Upper lobe of left lung (tissue), 6 donors: Measurements from ENCODE around the gene SRRM4. TPM values are rescaled to one million over a fixed set of nuclear protein-coding genes. Genes with fewer than 3 reads are reported as not detected.

ENCODE experiments used
- ATAC-seq, 2 donors: fragments of 200-7000 bp; cut with Tn5 transposase; one replicate each; pipeline ENCODE4 v1.9.1; 2022; ENCODE audit warnings: mild to moderate bottlenecking in 2 of 2, moderate library complexity in 2 of 2; ENCODE audit not compliant: low FRiP score in 2 of 2
- DNase-seq, 2 donors: peaks; one replicate each; pipeline ENCODE4 v3.0.0-alpha.2; 2019 to 2020
- H3K27ac ChIP-seq, 4 donors: fragments of 200-600 bp; sonication (generic); one replicate each; pipeline ENCODE4 v1.5.1; 2016 to 2019
- H3K27me3 ChIP-seq, 4 donors: fragments of 200-600 bp; sonication (generic); one replicate each; pipeline ENCODE4 v1.5.1; 2017 to 2019
- H3K36me3 ChIP-seq, 4 donors: fragments of 200-600 bp; sonication (generic); one replicate each; pipeline ENCODE4 v1.5.1; 2016 to 2019
- H3K4me1 ChIP-seq, 4 donors: fragments of 200-600 bp; sonication (generic); one replicate each; pipeline ENCODE4 v1.5.1; 2018 to 2019
- H3K4me3 ChIP-seq, 4 donors: fragments of 200-600 bp; sonication (generic); one replicate each; pipeline ENCODE4 v1.5.1; 2017 to 2019; ENCODE audit warnings: mild to moderate bottlenecking in 2 of 4, moderate library complexity in 1 of 4
- H3K9me3 ChIP-seq, 4 donors: fragments of 200-600 bp; sonication (generic); one replicate each; pipeline ENCODE4 v1.5.1; 2018 to 2019
- CTCF ChIP-seq, 6 experiments: fragments of 450-650 bp in 4 of 6; fragments of 200-600 bp in 2 of 6; sonication (generic) in 2 of 6; IDR thresholded peaks; one replicate each; pipeline ENCODE4 v1.5.1; 2016 to 2019; ENCODE audit warnings: antibody characterized with exemption in 6 of 6
- EP300 ChIP-seq, 4 donors: sonication (generic); formaldehyde crosslinking; IDR thresholded peaks; one replicate each; pipeline ENCODE4 v1.5.1; 2017; ENCODE audit warnings: antibody characterized with exemption in 4 of 4, control low read depth in 2 of 4
- POLR2A ChIP-seq, 4 donors: fragments of 450-650 bp; IDR thresholded peaks; one replicate each; pipeline ENCODE4 v1.5.1; 2016 to 2017; ENCODE audit warnings: antibody characterized with exemption in 4 of 4, mild to moderate bottlenecking in 2 of 4
- POLR2AphosphoS5 ChIP-seq, 2 donors: sonication (generic); formaldehyde crosslinking; IDR thresholded peaks; one replicate each; pipeline ENCODE4 v1.5.1; 2017; ENCODE audit warnings: antibody characterized with exemption in 2 of 2
- WGBS, 2 donors: methylation state at CpG; one replicate each; pipeline ENCODE4 v1.1.5; 2017 to 2018; 5-methylcytosine and 5-hydroxymethylcytosine counted together
- total RNA-seq, 6 donors: library from RNA; depleted of rRNA in 4 of 6; stranded (reverse); fragments of >200 nt in 4 of 6; gene quantifications; one replicate each; pipeline versions ENCODE4 v1.1.0 to v1.2.1, GENCODE V29; 2016 to 2021
- donor health status: DM: no; HTN: no; CAD: no; lungs with moderate emphysema.
- donor health status: DM: no; HTN: yes; CAD: no; lungs with severe emphysema.

Gene SRRM4
- total RNA-seq, 6 donors from 2014 or later = under 0.01 to 0.33 (median 0.11) TPM; not detected in 2

- H3K27me3 ChIP-seq = no peaks in the 10 kb centered on the region
- DNase-seq (no peak), ATAC-seq (no peak)
- no peak for TF ChIP-seq POLR2A (IDR thresholded peaks at IDR 0.05)
- TF ChIP-seq POLR2AphosphoS5 (IDR thresholded peaks at IDR 0.05) = no peak
- TF ChIP-seq EP300 (IDR thresholded peaks at IDR 0.05) = no peak
- no peak for TF ChIP-seq CTCF (IDR thresholded peaks at IDR 0.05)
- no peaks in the 10 kb centered on the region for H3K9me3 ChIP-seq
- WGBS, 2 donors = 46 to 49% methylated on average over 9 of the region's 9 CpGs
- no peaks in the 10 kb centered on the region for H3K4me1 ChIP-seq
- H3K27ac ChIP-seq = no peak overlapping the region
- H3K36me3 ChIP-seq = no peaks in the 10 kb centered on the region
- H3K4me3 ChIP-seq = no peak overlapping the region
These were observed 87.0 kb downstream of the SRRM4 start for GRCh38 chr12:119068129-119068856.

- no peaks in the 10 kb centered on the region for H3K36me3 ChIP-seq
- WGBS, 2 donors = 17 to 26% methylated on average over 8 of the region's 8 CpGs
- no peaks in the 10 kb centered on the region for H3K27me3 ChIP-seq
- H3K27ac ChIP-seq = no peak overlapping the region
- no peaks in the 10 kb centered on the region for H3K9me3 ChIP-seq
- H3K4me1 ChIP-seq = no peaks in the 10 kb centered on the region
- peak in 1 of 2 donors; percentile 35 for DNase-seq
- no peak for TF ChIP-seq CTCF (IDR thresholded peaks at IDR 0.05)
- TF ChIP-seq POLR2A (IDR thresholded peaks at IDR 0.05) = no peak
- TF ChIP-seq EP300 (IDR thresholded peaks at IDR 0.05) = no peak
- TF ChIP-seq POLR2AphosphoS5 (IDR thresholded peaks at IDR 0.05) = no peak
- no peak for ATAC-seq
- H3K4me3 ChIP-seq = no peak overlapping the region
These were observed 87.9 kb downstream of the SRRM4 start for GRCh38 chr12:119069147-119069642.

GRCh38 chr12:119071176-119071575 is 89.8 kb downstream of the SRRM4 start:
- no peak overlapping the region for H3K4me3 ChIP-seq
- TF ChIP-seq POLR2AphosphoS5 (IDR thresholded peaks at IDR 0.05) (no peak), POLR2A (IDR thresholded peaks at IDR 0.05) (no peak), CTCF (IDR thresholded peaks at IDR 0.05) (no peak), EP300 (IDR thresholded peaks at IDR 0.05) (no peak)
- ATAC-seq = no peak
- H3K4me1 ChIP-seq = no peaks in the 10 kb centered on the region
- H3K27ac ChIP-seq = no peak overlapping the region
- no peaks in the 10 kb centered on the region for H3K36me3 ChIP-seq
- H3K9me3 ChIP-seq = no peaks in the 10 kb centered on the region
- DNase-seq = no peak
- H3K27me3 ChIP-seq = no peaks in the 10 kb centered on the region
- WGBS, 2 donors = 76 to 85% methylated on average over 6 of the region's 6 CpGs

- DNase-seq = no peak
- Histone ChIP-seq H3K27ac (no peak overlapping the region), H3K27me3 (no peaks in the 10 kb centered on the region), H3K36me3 (no peaks in the 10 kb centered on the region), H3K4me3 (no peak overlapping the region), H3K4me1 (no peaks in the 10 kb centered on the region), H3K9me3 (no peaks in the 10 kb centered on the region)
- TF ChIP-seq CTCF (IDR thresholded peaks at IDR 0.05) (no peak), POLR2AphosphoS5 (IDR thresholded peaks at IDR 0.05) (no peak), EP300 (IDR thresholded peaks at IDR 0.05) (no peak), POLR2A (IDR thresholded peaks at IDR 0.05) (no peak)
- WGBS, 2 donors = 78 to 82% methylated on average over 5 of the region's 5 CpGs
- no peak for ATAC-seq
These were observed 90.4 kb downstream of the SRRM4 start for GRCh38 chr12:119071638-119072231.
